Posterior vena cava (tissue), 2 donors: ENCODE data around the gene KIAA2012. TPM values are rescaled to one million over a fixed set of nuclear protein-coding genes. Genes with fewer than 3 reads are reported as not detected.

Source experiments
- DNase-seq: peaks from one replicate; pipeline ENCODE4 v3.0.0-alpha.2; 2020; ENCODE audit warnings: low spot score
- intact Hi-C, 2 donors: fragments of 100-400 bp; cut with DNase I; formaldehyde crosslinking; loops; one replicate each; pipeline versions ENCODE4 v1.14.1 to v1.14.2; 2022 to 2023
- total RNA-seq, 2 donors: library from RNA; stranded (reverse); fragmentation: NEBNext Ultra II Directional; extraction: Animal tissue kit (Norgen Biotek cat#: 25700); gene quantifications; one replicate each; pipeline ENCODE4 v1.2.1, GENCODE V29; 2021
- donor health status: DM: yes; HTN: yes; CAD: no.
- donor health status: DM: yes; HTN: yes; CAD: no.

The KIAA2012 gene
- total RNA-seq, 2 donors from 2014 or later, result not detected

DNA sequence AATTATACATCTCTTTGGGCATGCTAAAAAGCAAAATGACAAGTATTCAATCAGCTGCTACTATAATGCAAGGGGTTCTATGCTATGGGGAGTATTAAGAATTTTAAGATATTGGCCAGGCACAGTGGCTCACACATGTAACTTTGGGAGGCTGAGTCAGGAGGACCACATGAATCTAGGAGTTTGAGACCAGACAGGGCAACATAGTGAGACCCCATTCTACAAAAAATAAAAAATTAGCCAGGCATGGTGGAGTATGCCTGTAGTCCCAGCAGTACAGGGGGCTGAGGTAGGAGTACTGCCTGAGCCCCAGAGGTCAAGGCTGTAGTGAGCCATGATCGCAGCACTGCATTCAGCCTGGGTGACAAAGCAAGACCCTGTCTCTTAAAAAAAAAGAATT, 5.5 kb upstream of the KIAA2012 start:
- intact Hi-C loops, result no loop called here
- no peak for DNase-seq

DNA sequence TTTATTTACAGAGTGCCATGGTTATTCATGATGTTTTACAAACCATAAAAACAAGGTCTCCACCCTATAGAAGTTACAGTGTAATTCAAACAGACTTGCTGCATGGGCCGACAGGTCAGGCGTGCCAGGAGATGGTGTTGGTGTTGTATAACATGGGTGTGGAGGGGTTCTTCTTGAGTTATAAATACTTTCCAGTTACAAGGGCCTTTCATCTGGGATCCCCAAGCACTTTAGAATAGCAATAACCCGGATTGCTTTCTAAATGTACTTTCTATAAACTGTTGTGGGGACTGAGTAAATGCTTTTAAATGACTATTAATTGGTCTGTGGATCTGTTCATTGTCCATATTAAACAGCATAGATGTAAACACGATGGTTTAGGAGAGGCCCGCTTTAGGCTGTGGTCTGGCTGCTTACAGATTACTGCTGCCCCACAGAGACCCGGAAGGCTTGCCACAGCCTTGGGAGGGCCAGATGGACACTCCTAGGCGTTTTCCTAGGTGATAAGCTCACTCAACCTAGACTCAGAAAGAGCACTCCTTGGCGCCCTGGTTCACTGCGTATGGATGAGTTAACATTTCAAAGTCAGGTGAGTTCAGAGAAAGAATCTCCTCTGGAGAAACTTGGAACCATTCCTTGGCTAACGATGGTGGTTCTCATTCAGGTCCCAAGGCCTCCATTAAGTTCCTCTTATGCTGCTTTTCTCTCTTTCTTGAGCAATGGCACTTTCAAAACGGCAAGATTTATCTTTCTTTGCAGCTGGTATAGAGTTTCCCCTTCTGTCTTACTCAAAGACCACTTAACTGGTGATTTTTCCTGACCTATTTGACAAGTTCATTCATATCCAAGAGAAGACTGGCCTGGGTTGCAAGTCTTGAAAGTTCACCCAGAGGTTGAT, 3.6 kb upstream of the KIAA2012 start:
- DNase-seq, result no peak
- intact Hi-C loops, result no loop called here

- intact Hi-C loops, result no loop called here
Observed at GRCh38 chr2:202071107-202071506, 1.9 kb upstream of the KIAA2012 start.

DNA sequence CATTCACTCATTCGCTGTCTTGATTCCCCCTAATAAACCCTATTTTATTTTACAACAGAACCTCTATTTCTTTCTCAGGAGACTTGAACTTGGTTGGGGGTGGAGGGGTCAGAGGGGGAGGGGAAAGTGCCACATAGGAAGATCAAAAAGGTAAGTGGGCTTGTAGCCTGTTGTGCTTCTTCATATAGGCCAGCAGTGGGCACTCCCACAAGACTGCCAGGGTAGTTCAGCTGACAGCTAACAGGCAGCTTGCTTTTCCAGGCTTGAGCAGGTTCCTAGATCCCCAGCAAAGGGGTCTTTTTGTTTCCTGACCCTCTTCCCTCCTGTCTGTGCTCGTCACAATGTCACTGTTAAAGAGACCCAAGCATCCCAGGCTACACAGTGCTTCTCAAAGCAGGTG, 829 bp upstream of the KIAA2012 start:
- no peak for DNase-seq
- intact Hi-C loops, result no loop called here

More at GRCh38 chr2:202071107-202071506, 1.9 kb upstream of the KIAA2012 start:
- DNase-seq, result no peak

DNA sequence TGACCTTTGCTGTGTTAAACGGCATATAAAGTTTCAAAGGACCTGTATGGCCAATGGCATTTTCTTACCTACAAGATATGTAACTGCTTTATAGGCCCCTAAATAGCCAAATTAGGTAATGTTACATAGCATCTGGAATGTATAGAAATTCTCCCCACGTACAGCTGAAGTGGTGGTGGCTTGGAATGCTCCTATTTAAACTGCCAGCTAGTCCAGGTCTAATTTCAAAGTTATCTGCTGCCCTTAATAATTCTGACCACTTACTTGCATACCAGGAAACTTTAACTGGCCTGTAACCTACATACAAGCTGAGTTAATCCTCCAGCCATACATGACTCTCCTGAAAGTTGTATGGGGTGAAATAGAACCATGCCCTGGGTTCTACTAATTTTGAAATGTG, 1.3 kb downstream of the KIAA2012 start:
- intact Hi-C loops, result no loop called here
- DNase-seq, result no peak

- no peak for DNase-seq
- intact Hi-C loops, result no loop called here
Observed at GRCh38 chr2:202079310-202079709, 6.3 kb downstream of the KIAA2012 start.

DNA sequence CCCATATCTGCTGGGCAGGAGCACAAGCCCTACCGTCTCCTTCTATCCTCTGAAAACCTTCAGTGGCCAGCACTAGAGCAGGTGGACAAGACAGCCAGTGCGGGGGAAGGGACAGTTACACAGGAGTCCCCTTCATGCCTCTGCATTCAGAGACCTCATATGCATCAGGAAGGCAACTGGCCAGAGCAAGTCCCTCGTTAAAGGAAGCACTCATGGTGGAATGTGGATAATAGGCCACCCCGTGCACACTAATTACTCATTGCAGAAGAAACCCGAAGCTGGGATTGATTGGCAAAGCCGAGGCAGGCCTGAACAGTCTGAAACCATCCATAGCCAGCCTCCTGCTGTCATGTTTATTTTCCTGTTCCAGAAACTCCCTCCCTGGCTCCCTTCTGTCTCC, 11.2 kb downstream of the KIAA2012 start:
- intact Hi-C loops, result no loop called here
- no peak for DNase-seq

- DNase-seq, result no peak
- intact Hi-C loops, result no loop called here
Observed at GRCh38 chr2:202088777-202089176, 15.7 kb downstream of the KIAA2012 start.

GRCh38 chr2:202090530-202090929, 17.5 kb downstream of the KIAA2012 start:
- intact Hi-C loops, result no loop called here
- no peak for DNase-seq

DNA sequence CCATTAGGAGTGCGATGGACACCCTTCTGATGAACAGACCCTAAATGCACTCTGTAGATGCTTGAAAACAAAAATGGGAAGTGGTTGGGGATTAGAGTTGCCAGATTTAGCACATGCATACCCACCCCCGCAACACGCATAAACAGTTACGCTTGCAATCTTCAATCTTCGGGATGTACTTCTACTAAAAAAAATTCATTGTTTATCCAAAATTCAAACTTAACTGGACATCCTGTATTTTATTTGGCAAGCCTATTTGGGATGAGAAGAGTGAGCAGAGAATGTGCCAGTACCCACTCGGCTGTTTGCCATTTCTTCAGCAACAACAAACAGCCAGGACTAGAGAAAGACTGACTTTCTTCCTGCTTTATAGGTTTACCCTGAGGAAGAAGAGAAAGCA, 18.4 kb downstream of the KIAA2012 start:
- no peak for DNase-seq

DNA sequence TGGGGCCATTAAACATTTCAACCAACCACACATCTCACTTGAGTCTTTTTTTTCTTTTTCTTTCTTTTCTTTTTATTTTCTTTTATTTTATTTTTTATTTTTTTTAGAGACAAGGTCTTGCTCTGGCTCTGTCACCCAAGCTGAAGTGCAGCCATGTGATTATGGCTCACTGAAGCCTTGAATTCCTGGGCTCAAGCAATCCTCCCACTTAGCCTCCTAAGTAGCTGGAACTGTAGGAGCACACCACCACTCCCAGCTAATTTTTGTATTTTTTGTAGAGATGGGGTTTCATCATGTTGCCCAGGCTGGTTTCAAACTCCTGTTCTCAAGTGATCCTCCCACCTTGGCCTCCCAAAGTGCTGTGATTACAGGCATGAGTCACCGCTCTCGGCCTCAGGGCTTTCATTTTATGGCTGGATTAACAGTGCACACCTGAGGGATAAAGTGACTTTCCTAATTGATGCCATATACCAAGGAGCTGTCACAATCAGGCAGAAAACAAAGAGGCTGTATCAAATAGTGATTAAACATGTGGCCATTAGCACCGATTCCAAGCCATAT, 21.5 kb downstream of the KIAA2012 start:
- intact Hi-C loops, result no loop called here
- no peak for DNase-seq

More for the DNA sequence above, 18.4 kb downstream of the KIAA2012 start:
- intact Hi-C loops, result no loop called here

- intact Hi-C loops, result no loop called here
- DNase-seq, result no peak
Observed at GRCh38 chr2:202095235-202095634, 22.2 kb downstream of the KIAA2012 start.

GRCh38 chr2:202096736-202097135, 23.7 kb downstream of the KIAA2012 start:
- no peak for DNase-seq
- intact Hi-C loops, result no loop called here

GRCh38 chr2:202098291-202098690, 25.2 kb downstream of the KIAA2012 start:
- intact Hi-C loops, result no loop called here
- no peak for DNase-seq

DNA sequence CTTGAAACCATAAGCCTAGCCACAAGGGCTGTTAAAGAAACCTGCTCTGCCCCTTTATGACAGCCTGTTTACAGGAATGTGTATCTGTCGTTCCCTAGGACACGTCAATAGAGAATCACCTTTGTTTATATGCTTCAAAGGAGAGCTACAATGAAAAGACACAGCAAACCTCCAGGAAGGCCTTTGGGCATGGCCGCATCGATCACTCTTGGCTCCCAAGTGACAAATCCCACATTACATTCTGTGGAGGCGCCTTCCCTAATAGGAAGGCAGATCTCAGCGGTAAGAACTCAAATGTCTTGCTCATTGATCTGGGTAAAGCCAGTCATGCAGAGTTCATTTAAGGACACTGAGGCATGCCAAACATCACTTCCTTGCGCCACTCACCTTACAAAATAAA, 26.5 kb downstream of the KIAA2012 start:
- intact Hi-C loops, result no loop called here
- DNase-seq, result no peak

- intact Hi-C loops, result no loop called here
- no peak for DNase-seq
Observed at GRCh38 chr2:202100176-202100575, 27.1 kb downstream of the KIAA2012 start.

DNA sequence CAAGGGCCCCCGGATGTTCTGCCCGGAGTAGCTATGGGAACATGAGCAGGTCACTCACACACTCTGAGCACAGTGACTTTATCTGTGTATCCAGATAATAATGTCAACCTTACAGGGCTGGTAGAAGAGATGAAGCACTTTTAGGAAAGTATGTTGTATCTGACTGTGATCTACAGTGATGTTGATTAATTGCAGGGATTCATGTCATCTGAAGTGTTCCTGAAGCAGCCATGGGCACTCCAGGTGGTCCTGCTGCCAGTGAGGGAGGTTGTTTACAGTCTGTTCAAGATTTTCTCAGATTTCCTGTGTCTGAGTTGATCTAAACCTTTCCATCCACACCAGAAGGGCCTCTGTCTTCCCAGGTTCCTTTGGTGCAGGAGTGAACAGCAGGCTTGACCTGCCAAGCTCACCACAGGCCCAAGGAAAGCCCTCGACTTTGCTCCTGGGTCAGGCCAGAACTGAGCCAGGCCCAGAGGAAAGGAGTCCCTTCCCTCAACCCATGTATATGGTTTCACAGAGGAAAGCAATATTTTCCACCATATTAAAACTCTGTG, 28.0 kb downstream of the KIAA2012 start:
- DNase-seq, result no peak
- intact Hi-C loops, result no loop called here

GRCh38 chr2:202102425-202103000, 29.5 kb downstream of the KIAA2012 start:
- DNase-seq, result no peak
- intact Hi-C loops, result no loop called here

GRCh38 chr2:202104286-202104870, 31.3 kb downstream of the KIAA2012 start:
- no peak for DNase-seq
- intact Hi-C loops, result no loop called here

DNA sequence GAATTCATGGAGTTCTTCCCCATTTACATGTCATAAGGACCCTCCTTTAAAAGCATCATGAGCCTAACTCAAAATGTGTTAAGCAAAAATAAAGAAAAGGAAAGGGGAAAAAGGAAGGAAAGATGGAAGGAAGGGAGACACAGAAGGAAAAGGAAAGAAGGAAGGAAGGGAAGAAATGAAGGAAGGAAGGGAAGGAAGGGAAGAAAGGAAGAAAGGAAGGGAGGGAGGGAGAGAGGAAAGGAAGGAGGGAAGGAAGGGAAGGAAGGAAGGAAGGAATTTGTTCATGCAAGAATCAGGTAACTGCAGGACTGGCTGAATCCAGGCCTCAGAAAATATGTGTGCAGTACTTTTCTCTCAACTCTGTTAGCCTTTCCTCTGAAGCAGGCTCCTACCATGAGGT, 32.0 kb downstream of the KIAA2012 start:
- intact Hi-C loops, result no loop called here
- no peak for DNase-seq
